Measurements from ENCODE around the gene CCDC47.
"Not testable (repeated sequence)": the region's sequence is repeated elsewhere in the genome, so short reads cannot be mapped to it uniquely, and the experiment has no call there.

The CCDC47 gene

GRCh38 chr17:63740464-63741142 lies 32.8 kb downstream of the CCDC47 start:
- H3K4me3 ChIP-seq (ENCODE audit: low read length): peak overlapping the region; percentile 88
- TF ChIP-seq CTCF (IDR thresholded peaks at IDR 0.05; ENCODE audit: insufficient read depth, low read depth, low read length, missing control alignments): no peak
- peak; percentile 55 for DNase-seq (ENCODE audit: low read depth)

GRCh38 chr17:63735691-63736090 lies 37.7 kb downstream of the CCDC47 start:
- TF ChIP-seq CTCF (IDR thresholded peaks at IDR 0.05; ENCODE audit: insufficient read depth, low read depth, low read length, missing control alignments): no peak
- no peak for DNase-seq (ENCODE audit: low read depth)
- H3K4me3 ChIP-seq (ENCODE audit: low read length): no peak overlapping the region

GRCh38 chr17:63722403-63722802 lies 51.0 kb downstream of the CCDC47 start:
- no peak for TF ChIP-seq CTCF (IDR thresholded peaks at IDR 0.05; ENCODE audit: insufficient read depth, low read depth, low read length, missing control alignments)
- no peak for DNase-seq (ENCODE audit: low read depth)
- no peak overlapping the region for H3K4me3 ChIP-seq (ENCODE audit: low read length)

GRCh38 chr17:63720194-63720593 lies 53.2 kb downstream of the CCDC47 start:
- not testable (repeated sequence) for DNase-seq (ENCODE audit: low read depth); H3K4me3 ChIP-seq (ENCODE audit: low read length)

GRCh38 chr17:63718988-63719387 lies 54.4 kb downstream of the CCDC47 start:
- no peak for TF ChIP-seq CTCF (IDR thresholded peaks at IDR 0.05; ENCODE audit: insufficient read depth, low read depth, low read length, missing control alignments)
- DNase-seq (ENCODE audit: low read depth): no peak
- H3K4me3 ChIP-seq (ENCODE audit: low read length): no peak overlapping the region

- no peak for TF ChIP-seq CTCF (IDR thresholded peaks at IDR 0.05; ENCODE audit: insufficient read depth, low read depth, low read length, missing control alignments)
- DNase-seq (ENCODE audit: low read depth): no peak
Measured at GRCh38 chr17:63716426-63716825, 57.0 kb downstream of the CCDC47 start.

GRCh38 chr17:63714550-63715277 lies 58.7 kb downstream of the CCDC47 start:
- H3K4me3 ChIP-seq (ENCODE audit: low read length): no peak overlapping the region
- no peak for DNase-seq (ENCODE audit: low read depth)
- no peak for TF ChIP-seq CTCF (IDR thresholded peaks at IDR 0.05; ENCODE audit: insufficient read depth, low read depth, low read length, missing control alignments)

More at GRCh38 chr17:63716426-63716825, 57.0 kb downstream of the CCDC47 start:
- no peak overlapping the region for H3K4me3 ChIP-seq (ENCODE audit: low read length)

All from epithelial cell of esophagus (primary cell).